ENCODE results near the gene GGT7.
"Not testable (repeated sequence)": the region's sequence is repeated elsewhere in the genome, so short reads cannot be mapped to it uniquely, and the experiment has no call there.

GGT7 gene, protein sequence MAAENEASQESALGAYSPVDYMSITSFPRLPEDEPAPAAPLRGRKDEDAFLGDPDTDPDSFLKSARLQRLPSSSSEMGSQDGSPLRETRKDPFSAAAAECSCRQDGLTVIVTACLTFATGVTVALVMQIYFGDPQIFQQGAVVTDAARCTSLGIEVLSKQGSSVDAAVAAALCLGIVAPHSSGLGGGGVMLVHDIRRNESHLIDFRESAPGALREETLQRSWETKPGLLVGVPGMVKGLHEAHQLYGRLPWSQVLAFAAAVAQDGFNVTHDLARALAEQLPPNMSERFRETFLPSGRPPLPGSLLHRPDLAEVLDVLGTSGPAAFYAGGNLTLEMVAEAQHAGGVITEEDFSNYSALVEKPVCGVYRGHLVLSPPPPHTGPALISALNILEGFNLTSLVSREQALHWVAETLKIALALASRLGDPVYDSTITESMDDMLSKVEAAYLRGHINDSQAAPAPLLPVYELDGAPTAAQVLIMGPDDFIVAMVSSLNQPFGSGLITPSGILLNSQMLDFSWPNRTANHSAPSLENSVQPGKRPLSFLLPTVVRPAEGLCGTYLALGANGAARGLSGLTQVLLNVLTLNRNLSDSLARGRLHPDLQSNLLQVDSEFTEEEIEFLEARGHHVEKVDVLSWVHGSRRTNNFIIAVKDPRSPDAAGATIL

GRCh38 chr20:34872622-34873224 lies at the start of gene GGT7:
TSS of gene GGT7 (minus strand) at chr20:34872856. CDS start at chr20:34872815, 41 bp downstream.
- peak; percentile 70 to 77 for DNase-seq (ENCODE audit: low read depth in 2 of 2)

DNA sequence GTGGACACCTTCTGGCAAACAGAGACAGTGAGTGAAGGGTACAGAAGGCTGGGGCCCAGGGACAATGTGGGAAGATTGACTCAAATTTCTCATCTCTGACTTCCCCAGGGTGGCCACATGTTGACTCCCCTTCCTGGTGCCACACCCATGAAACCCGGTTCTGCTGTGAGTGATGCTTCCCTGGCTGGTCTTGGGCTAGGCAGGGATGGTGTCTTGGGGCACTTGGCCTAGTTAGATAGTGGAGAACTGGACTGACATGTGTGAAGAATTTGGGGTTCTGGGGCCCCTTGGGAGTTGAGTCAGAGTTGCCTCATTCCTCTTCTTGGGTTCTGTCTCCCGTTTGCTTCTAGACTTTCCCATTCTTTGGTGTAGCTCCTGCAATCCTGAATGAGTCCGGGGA lies 48.8 kb upstream of the GGT7 start:
- DNase-seq (ENCODE audit: low read depth in 2 of 2) = no peak

GRCh38 chr20:34920055-34920454 lies 47.4 kb upstream of the GGT7 start:
- no peak for DNase-seq (ENCODE audit: low read depth in 2 of 2)

- no peak for DNase-seq (ENCODE audit: low read depth in 2 of 2)
These were observed 44.2 kb upstream of the GGT7 start for GRCh38 chr20:34916774-34917354.

DNA sequence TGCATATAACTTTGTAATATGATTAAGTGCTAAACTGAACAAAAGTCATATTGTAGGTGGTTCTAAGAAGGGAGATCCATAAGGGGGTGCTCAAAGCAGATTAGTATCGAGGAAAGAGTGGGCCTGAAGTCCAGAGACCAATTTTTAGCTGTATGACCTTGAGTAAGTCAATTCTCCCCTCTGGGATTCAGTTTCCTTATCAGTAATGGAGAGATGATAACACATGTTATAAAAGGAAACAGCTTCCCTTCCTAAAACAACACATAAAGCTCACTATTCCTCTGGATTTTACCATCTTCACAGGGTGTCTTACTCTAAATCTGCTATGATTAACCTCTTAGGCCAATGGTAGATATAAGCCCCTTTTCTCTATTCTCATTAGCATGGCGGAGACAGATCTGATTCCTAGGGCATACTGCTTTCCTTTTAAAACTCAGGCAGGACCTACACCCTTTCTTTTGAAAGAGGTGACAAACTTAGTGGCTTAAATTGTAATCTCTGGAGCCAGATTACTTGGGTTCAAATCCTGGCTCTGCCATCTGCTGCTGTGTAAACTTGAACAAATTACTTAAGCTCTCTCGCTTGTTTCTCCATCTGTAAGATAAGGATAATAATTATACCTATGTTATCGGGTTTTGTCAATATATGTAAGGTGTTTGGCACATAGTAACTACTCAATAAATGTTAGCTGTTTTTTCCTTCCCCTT lies 43.2 kb upstream of the GGT7 start:
- no peak for DNase-seq (ENCODE audit: low read depth in 2 of 2)

DNA sequence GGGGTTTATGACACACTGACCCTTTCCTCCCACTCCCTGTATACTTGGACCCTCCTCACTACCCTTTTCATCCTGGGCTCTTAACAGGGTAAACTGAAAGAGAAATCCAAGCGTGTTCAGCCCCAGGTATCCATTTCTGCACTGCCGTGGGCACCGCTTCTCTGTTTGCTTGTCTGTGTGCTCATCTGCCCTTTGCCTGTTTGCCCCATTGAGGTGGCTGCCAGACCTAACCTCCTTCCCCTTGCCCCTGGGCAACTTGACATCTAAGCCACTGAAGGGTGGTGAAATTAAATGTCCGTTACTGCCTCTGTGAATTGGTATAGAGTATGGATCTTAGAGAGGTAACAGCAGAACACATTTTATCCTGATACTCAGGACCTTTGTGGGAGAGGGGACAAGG lies 42.5 kb upstream of the GGT7 start:
- DNase-seq (ENCODE audit: low read depth in 2 of 2) = no peak

DNA sequence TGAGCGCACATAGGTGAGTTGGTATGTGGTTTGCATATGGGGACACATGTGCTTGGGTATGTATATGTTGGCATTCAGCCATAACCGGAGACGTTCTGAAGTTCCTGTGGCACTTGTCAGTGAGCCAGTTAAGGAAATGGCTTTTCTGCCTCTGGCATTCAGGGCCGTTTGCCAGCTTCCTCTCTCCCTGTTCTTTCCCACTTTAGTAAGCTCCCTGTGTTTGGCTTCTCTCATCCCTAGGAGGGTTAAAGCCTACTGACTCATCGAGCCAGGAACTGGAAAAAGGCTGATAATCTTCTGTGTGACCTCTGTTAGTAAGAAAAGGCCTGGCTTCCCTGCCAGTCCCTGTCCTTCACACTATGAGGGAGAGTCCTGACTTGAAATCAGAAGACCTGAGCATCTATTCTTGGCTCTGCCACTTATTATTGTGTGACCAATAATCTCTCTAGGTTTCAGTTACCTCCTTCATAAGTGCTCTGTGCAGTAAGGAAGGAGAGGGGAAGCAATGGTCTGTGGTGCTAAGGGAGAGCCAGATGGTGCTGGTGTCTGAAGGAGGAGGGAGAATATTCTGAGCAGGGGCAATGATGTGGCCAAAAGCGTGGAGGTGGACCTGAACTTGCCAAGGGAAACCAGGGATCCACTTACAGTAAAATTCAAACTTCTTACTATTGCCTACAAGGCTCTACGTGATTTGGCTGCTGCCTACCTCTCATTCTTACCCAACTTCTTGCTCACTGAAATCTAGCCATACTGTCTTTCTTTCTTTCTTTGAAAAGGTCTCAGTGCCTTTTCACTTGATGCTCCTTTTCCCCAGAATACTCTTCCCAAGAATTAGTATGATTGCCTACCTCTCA lies 35.2 kb upstream of the GGT7 start:
- no peak for DNase-seq (ENCODE audit: low read depth in 2 of 2)

DNA sequence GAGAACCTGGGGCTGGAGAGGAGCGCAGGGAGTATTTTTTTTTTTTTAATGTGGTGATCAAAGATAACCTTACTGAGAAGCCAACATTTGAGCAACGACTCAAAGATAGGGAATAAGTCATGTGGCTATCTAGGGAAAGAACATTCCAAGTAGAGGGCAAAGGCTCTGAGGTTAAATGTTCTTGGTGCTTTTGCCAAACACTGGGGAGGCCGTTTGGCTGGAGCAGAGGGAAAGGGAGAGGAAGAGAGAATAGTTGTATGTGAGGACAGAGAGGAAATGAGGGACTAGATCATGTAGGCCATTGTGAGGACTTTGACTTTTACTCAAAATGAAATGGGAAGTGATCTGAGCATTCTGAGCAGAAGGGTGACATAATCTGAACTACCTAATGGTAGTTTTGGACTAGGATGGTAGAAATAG lies 31.6 kb upstream of the GGT7 start:
- DNase-seq (ENCODE audit: low read depth in 2 of 2) = no peak

GRCh38 chr20:34898731-34899130 lies 26.1 kb upstream of the GGT7 start:
- not testable (repeated sequence) for DNase-seq (ENCODE audit: low read depth in 2 of 2)

DNA sequence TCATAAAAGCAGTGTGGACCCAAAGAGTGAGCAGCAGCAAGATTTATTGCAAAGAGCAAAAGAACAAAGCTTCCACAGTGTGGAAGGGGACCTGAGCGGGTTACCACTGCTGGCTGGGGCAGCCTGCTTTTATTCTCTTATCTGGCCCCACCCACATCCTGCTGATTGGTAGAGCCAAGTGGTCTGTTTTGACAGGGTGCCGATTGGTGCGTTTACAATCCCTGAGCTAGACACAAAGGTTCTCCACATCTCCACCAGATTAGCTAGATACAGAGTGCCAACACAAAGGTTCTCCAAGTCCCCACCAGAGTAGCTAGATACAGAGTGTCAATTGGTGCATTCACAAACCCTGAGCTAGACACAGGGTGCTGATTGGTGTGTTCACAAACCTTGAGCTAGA lies 25.5 kb upstream of the GGT7 start:
- DNase-seq (ENCODE audit: low read depth in 2 of 2) = not testable (repeated sequence)

- no peak for DNase-seq (ENCODE audit: low read depth in 2 of 2)
These were observed 23.5 kb upstream of the GGT7 start for GRCh38 chr20:34896086-34896621.

GRCh38 chr20:34895465-34895864 lies 22.8 kb upstream of the GGT7 start:
- no peak for DNase-seq (ENCODE audit: low read depth in 2 of 2)

GRCh38 chr20:34894723-34895122 lies 22.1 kb upstream of the GGT7 start:
- no peak for DNase-seq (ENCODE audit: low read depth in 2 of 2)

GRCh38 chr20:34892671-34893070 lies 20.0 kb upstream of the GGT7 start:
- no peak for DNase-seq (ENCODE audit: low read depth in 2 of 2)

DNA sequence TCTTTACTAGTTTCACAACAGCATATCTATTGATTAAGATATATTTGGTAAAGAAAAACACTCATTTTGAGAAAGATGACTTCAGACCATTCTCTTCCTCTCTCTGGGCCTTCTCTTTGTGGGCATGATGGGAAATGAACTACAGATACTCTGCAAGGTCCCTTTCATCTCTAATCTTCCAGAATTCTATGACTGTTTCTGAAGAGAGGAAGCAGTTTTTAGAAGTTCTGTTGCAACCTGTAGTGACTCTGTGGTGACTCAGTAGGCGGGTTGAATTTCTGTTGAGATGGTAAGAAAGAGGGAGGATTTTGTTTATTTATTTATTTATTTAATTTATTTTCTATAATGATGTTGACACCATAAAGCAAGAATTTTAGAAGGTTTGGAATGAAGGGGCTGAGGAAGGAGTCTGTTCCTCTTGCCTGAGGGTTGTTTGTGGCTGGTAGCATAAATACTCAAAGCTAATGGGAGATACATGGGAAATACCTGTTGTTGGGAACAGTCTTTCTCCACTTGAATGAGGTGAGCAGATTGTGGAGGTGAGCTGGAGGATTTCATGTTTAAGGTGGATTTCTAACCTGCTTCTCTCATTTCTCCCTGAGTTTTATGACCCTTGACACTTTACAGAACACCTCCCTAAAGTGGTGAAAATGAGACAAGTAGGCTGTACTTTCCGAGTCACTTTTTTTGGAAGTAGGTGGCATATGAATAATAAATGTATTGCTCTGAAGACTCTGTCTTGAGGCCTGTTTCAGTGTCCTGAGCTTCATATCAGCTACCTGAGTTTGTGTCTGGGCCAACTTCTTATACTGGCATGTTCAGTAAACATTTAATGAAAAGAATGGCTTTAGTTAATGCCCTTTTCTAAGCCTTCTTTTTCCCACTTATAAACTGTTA lies 18.8 kb upstream of the GGT7 start:
- no peak for DNase-seq (ENCODE audit: low read depth in 2 of 2)

- DNase-seq (ENCODE audit: low read depth in 2 of 2) = no peak
These were observed 15.8 kb upstream of the GGT7 start for GRCh38 chr20:34888468-34888867.

- no peak for DNase-seq (ENCODE audit: low read depth in 2 of 2)
These were observed 14.4 kb upstream of the GGT7 start for GRCh38 chr20:34887023-34887422.

DNA sequence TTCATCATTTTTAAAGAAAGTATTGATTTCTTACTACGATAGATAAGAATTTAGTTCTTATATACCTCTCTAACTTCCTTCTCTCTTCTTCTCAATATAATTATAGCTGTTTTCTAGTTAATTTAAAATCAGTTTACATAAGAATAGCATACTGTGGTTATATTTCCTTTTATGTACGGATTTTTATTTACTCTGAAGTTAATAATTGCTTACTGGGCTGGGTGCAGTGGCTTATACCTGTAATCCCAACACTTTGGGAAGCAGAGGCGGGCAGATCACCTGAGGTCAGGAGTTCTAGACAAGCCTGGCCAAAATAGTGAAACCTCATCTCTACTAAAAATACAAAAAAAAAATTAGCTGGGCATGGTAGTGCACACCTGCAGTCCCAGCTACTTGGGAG lies 13.5 kb upstream of the GGT7 start:
- DNase-seq (ENCODE audit: low read depth in 2 of 2) = no peak

- DNase-seq (ENCODE audit: low read depth in 2 of 2) = no peak
These were observed 11.6 kb upstream of the GGT7 start for GRCh38 chr20:34884260-34884659.

DNA sequence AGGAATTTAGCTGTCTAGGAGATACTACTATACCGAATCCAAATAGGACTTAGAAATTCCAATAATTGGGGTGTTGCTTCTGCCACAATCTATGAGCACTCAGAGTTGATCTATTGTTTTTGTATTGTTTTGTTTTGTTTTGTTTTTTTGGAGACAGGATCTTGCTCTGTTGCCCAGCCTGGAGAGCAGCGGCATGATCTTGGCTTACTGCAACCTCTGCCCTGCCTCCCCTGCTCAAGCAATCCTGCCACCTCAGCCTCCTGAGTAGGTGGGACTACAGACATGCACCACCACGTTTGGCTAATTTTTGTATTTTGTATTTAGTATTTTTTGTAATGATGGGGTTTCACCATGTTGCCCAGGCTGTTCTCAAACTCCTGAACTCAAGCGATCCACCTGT lies 11.2 kb upstream of the GGT7 start:
- DNase-seq (ENCODE audit: low read depth in 2 of 2) = no peak
